Coronary artery (tissue), 2 donors: ENCODE data around the gene DCTD.

Experiments used
- DNase-seq: peaks from one replicate; pipeline ENCODE4 v3.0.0-alpha.2; 2017; ENCODE audit warnings: low spot score
- H3K27ac ChIP-seq, 2 donors: fragments of 200-600 bp; sonication (generic); one replicate each; pipeline ENCODE4 v1.5.1; 2016 to 2019
- H3K4me3 ChIP-seq: fragments of 200-600 bp; sonication (generic); 2 replicates; pipeline ENCODE4 v1.5.1; 2016; ENCODE audit warnings: mild to moderate bottlenecking, moderate library complexity
- CTCF ChIP-seq: fragments of 200-600 bp; sonication (generic); IDR thresholded peaks from one replicate; pipeline ENCODE4 v1.5.1; 2019; ENCODE audit warnings: antibody characterized with exemption

DCTD gene

GRCh38 chr4:182880387-182881356, 36.5 kb downstream of the DCTD start:
- DNase-seq: no peak
- no peak overlapping the region for H3K4me3 ChIP-seq
- TF ChIP-seq CTCF: no peak
- H3K27ac ChIP-seq: no peak overlapping the region

GRCh38 chr4:182879913-182880312, 37.3 kb downstream of the DCTD start:
- no peak overlapping the region for H3K27ac ChIP-seq
- H3K4me3 ChIP-seq: no peak overlapping the region
- no peak for TF ChIP-seq CTCF
- no peak for DNase-seq

- H3K27ac ChIP-seq: no peak overlapping the region
- no peak for TF ChIP-seq CTCF
- H3K4me3 ChIP-seq: no peak overlapping the region
- DNase-seq: no peak
These were observed 38.3 kb downstream of the DCTD start for GRCh38 chr4:182878633-182879495.

GRCh38 chr4:182877326-182877883, 39.8 kb downstream of the DCTD start:
- Histone ChIP-seq H3K27ac (no peak overlapping the region), H3K4me3 (no peak overlapping the region)
- no peak for DNase-seq
- no peak for TF ChIP-seq CTCF

- peak; percentile 50 for DNase-seq
- H3K4me3 ChIP-seq: no peak overlapping the region
- TF ChIP-seq CTCF: no peak
- H3K27ac ChIP-seq: no peak overlapping the region
These were observed 40.8 kb downstream of the DCTD start for GRCh38 chr4:182876427-182876826.

- DNase-seq: no peak
- TF ChIP-seq CTCF: no peak
- no peak overlapping the region for H3K4me3 ChIP-seq
- H3K27ac ChIP-seq: no peak overlapping the region
These were observed 41.5 kb downstream of the DCTD start for GRCh38 chr4:182875453-182876405.
